ENCODE data around the gene FAM181A.

Gene FAM181A

GRCh38 chr14:93905623-93906022, 21.5 kb upstream of the FAM181A start:
- no peak for DNase-seq

DNA sequence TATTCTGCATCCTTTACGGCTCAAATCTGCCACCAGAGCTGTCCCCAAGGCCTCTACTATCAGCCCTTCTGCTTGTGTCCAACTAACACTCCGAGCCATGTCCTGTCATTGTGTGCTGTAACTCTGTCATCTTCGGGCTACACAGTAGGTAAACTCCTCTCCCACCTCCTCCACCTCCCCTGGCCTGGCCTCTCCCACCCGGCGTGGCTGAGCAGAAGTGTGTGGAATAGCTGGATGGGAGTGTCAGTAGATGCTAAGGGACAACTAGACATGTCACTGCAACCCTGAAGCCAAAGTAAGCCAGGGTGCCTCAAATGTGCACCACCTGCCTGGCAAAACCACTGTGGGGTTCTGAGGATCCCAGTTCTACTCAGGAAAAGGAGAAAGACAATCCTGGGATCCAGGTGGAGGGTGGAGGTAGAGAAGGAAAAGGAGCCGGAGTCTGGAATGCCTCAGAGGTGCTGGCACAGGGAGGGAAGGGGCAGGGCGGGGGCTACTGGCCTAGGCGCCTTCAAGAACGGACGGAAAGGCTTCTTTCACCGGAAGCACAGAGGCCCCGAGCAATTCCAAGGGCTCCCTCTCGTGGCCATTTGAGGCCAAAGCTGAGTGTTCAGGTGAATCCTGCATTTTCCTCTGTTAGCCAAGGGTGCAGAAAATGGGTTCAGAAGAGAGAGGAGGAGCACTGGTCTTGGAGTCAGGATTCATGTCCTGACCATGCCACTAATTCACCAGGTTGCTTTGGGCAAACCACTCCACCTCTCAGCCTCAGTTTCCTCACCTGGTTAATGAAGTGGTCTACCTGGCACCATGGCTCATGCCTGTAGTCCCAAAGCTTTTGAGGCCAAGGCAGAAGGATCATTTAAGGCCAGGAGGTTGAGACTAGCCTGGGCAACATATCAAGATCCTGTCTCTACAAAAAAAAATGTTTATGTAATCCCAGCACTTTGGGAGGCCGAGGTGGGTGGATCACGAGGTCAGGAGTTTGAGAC, 20.5 kb upstream of the FAM181A start:
- DNase-seq, result peak; percentile 12 to 15

- DNase-seq, result no peak
These were observed 17.6 kb upstream of the FAM181A start for GRCh38 chr14:93909429-93910128.

DNA sequence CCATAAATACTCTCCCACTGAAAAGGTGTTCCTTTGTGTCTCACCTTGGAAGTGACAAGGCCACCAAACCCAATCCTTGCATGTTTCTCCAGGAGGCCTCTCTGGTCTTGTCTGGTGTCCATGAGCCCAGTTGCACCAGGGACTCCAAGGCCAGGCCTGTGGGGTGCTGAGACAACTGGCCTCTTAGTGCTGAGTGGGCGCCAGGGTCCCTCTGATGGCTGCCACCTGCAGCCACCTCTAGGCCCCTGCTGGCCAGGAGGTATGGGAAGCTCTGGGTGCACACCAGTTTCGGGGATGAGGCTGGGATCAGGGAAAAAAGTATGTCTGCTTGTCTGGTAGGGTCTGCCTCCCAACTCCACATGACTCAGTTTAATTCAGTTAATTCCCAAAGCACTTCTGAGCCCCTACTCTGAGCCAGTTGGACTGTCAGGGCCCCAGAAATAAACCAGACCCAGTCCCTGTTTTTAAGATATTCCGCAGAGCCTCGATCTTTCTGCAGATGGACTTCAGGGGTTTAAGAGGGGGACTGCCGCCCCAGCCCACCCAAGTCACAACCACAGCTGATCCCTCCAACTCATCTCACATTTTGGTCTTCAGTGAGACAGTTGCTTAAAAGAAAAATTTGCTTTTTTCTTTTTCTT, 15.0 kb upstream of the FAM181A start:
- DNase-seq, result no peak

GRCh38 chr14:93912782-93913181, 14.4 kb upstream of the FAM181A start:
- DNase-seq, result no peak

GRCh38 chr14:93914278-93914677, 12.9 kb upstream of the FAM181A start:
- no peak for DNase-seq

- no peak for DNase-seq
These were observed 12.0 kb upstream of the FAM181A start for GRCh38 chr14:93915070-93915705.

GRCh38 chr14:93915800-93916199, 11.3 kb upstream of the FAM181A start:
- no peak for DNase-seq

- no peak for DNase-seq
These were observed 10.6 kb upstream of the FAM181A start for GRCh38 chr14:93916498-93916897.

DNA sequence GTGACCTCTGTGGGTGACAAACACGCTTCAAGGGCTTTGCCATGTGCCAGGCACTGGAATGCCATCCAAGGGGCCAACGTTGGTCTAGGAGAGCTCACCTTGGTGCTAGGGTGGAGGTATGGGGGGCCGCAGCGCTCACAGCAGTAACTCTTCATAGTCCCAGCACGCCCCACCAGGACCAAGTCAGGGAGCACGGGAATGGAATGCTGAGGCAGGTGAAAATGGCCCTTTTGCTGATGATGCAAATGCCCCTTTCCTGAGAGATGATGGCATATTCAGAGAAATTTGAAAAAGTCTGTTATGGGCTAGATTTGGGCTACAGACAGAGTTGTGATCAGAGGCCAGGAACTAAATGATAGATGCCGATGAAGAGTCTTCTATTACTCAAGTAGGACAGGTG, 10.0 kb upstream of the FAM181A start:
- DNase-seq, result no peak

- no peak for DNase-seq
These were observed 5.9 kb upstream of the FAM181A start for GRCh38 chr14:93921001-93921806.

GRCh38 chr14:93923626-93924025, 3.5 kb upstream of the FAM181A start:
- no peak for DNase-seq

DNA sequence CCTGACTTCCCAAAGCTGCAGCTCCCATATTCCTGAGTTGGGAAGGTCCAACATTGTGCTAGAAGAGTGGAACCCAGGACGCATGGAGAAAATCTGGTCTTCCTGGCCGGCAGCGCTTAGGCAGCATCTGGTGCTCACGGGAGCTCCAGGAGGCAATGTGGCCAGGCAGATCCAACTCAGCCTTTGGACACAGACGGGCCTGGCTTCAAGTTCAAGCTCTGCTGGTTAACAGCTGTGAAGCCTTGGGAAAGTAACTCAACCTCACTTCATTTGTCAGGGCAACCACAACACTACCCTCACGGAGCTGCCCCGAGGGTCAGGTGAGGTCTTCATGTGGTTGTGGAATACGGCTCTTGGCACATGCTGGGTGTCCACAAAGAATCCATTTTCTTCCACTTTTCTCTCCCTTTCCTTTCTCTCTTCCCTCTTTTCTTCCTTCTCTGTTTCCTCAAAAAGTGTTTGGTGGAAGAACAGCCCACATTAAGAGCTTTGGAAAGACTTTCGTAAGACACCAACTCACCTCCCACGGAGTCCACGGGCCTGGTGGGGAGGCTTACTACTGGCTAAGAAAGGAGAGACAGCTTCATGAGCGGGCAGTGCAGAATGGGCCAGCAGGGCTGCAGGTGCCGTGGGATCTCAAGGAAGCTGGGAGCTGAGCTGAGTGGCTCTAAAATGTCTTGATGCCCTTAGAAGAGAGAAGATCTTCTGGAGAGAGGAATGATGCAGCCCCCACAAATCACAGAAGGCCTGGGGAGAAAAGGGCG, 2.4 kb upstream of the FAM181A start:
- no peak for DNase-seq

GRCh38 chr14:93925374-93925895, 1.7 kb upstream of the FAM181A start:
- DNase-seq, result no peak

DNA sequence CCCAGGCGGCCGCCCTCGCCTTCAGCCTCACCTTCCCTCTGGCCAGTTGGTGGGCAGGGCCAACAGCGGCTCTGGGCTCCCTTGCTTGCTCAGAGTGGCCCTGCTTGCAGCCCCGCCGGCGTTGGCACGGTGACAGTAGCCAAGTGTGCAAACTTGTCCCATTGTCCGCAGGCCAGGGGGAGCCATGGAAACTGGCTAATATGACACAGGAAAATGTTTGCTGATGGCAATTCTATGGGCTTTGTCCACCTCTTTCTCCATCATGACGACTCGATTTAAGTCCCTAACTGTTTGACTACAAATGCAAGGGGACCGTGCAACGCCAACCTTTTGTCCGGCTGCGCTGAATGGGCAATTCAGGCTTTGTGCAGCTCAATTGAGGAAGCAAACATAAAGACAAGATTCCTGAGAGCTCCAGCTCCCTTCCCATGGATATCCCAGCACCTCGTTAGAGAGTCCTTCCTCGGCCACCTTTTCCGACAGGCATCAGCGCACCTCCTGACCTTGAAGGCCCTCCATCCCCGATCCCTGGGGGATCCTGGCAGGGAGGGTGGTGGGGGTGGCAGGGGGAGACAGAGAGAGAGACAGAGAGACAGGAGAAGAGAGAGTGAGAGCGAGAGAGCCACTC, 785 bp upstream of the FAM181A start:
- no peak for DNase-seq

GRCh38 chr14:93927800-93928145, 629 bp downstream of the FAM181A start:
- DNase-seq, result no peak

GRCh38 chr14:93928184-93929047, 1.3 kb downstream of the FAM181A start:
- DNase-seq, result no peak

- DNase-seq, result no peak
These were observed 1.9 kb downstream of the FAM181A start for GRCh38 chr14:93929048-93929535.

DNA sequence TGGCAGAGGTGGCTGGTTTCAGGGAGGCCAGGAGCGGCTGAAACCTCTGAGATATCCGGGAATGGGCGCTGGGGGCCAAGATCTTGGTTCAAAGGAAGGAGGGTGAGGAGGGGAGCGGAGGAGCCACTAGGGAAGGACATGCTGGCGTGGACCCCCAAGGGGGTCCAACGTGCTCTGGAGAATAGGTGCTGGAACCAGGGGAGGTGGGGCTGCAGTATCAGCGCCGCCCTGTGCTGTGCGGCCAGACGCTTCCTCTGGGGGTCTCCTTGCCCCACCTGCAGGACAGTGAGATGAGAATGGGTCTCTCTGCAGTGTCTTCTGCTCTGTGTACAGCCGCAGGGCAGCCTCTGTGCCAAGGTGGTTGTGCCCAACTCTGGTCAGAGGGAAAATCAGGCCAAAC, 2.5 kb downstream of the FAM181A start:
- DNase-seq, result no peak
